ENCODE results near the gene LHPP.

DNA sequence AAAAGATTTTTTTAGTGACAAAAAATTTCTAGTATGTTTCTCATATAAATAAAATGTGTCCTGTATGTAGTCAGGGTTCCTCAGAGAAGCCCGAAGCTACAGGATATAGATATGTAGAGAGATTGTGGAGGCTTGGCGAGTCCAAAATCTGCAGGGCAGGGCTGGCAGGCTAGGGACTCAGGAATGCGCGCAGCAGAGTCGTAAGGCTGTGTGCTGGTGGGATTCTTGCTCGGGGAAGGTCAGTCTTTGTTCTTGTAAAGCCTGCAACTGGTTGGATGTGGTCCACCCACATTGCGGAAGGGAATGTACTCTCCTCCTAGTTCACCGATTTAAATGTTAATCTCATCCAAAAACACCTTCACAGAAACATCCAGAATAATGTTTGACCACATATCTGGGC, 30.6 kb downstream of the LHPP start:
- no peak for TF ChIP-seq POLR2A (IDR thresholded peaks at IDR 0.05)
- TF ChIP-seq CTCF (IDR thresholded peaks at IDR 0.05): no peak
